Mesothelial cell of epicardium (in vitro differentiated cells): ENCODE measurements around the gene HSPH1. TPM values are rescaled to one million over a fixed set of nuclear protein-coding genes. Genes with fewer than 3 reads are reported as not detected.

ENCODE experiments used
- DNase-seq, 2 experiments: peaks; one replicate each; pipeline ENCODE4 v3.0.0; 2021; ENCODE audit warnings: low spot score in 2 of 2; ENCODE audit not compliant: unreplicated experiment in 2 of 2
- H3K27ac Mint-ChIP-seq: 2 replicates; pipeline ENCODE4 v1.8.0; 2021; ENCODE audit warnings: mixed read lengths
- H3K27me3 Mint-ChIP-seq: 2 replicates; pipeline ENCODE4 v1.8.0; 2021; ENCODE audit warnings: low read depth, mixed read lengths
- H3K36me3 Mint-ChIP-seq: 2 replicates; pipeline ENCODE4 v1.8.0; 2021; ENCODE audit warnings: mixed read lengths
- H3K4me1 Mint-ChIP-seq: 2 replicates; pipeline ENCODE4 v1.8.0; 2021; ENCODE audit warnings: mixed read lengths
- H3K4me3 Mint-ChIP-seq: 2 replicates; pipeline ENCODE4 v1.8.0; 2021; ENCODE audit warnings: mild to moderate bottlenecking, moderate library complexity, mixed read lengths
- H3K9me3 Mint-ChIP-seq: 2 replicates; pipeline ENCODE4 v1.8.0; 2021; ENCODE audit warnings: mixed read lengths
- total RNA-seq: library from RNA; stranded (reverse); gene quantifications from 3 replicates; pipeline ENCODE4 v1.2.1, GENCODE V29; 2021
- TF ChIP-seq, protein P1 (sequence below): fragments of 200-600 bp; sonication (generic); IDR thresholded peaks from one replicate; pipeline ENCODE4 v1.5.0; 2021; ENCODE audit warnings: antibody characterized with exemption; ENCODE audit not compliant: unreplicated experiment

Gene HSPH1
- total RNA-seq, 1 donor from 2014 or later, result 75.1 TPM

GRCh38 chr13:31154939-31155338 lies 6.8 kb downstream of the HSPH1 start:
- Mint-ChIP-seq H3K36me3 (peaks cover 38% of the 10 kb centered on the region), H3K4me3 (no peak overlapping the region), H3K9me3 (no peaks in the 10 kb centered on the region), H3K27me3 (no peaks in the 10 kb centered on the region), H3K4me1 (peaks cover 14% of the 10 kb centered on the region), H3K27ac (no peak overlapping the region)
- TF ChIP-seq, protein P1, sequence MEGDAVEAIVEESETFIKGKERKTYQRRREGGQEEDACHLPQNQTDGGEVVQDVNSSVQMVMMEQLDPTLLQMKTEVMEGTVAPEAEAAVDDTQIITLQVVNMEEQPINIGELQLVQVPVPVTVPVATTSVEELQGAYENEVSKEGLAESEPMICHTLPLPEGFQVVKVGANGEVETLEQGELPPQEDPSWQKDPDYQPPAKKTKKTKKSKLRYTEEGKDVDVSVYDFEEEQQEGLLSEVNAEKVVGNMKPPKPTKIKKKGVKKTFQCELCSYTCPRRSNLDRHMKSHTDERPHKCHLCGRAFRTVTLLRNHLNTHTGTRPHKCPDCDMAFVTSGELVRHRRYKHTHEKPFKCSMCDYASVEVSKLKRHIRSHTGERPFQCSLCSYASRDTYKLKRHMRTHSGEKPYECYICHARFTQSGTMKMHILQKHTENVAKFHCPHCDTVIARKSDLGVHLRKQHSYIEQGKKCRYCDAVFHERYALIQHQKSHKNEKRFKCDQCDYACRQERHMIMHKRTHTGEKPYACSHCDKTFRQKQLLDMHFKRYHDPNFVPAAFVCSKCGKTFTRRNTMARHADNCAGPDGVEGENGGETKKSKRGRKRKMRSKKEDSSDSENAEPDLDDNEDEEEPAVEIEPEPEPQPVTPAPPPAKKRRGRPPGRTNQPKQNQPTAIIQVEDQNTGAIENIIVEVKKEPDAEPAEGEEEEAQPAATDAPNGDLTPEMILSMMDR, result no peak
- no peak for DNase-seq

DNA sequence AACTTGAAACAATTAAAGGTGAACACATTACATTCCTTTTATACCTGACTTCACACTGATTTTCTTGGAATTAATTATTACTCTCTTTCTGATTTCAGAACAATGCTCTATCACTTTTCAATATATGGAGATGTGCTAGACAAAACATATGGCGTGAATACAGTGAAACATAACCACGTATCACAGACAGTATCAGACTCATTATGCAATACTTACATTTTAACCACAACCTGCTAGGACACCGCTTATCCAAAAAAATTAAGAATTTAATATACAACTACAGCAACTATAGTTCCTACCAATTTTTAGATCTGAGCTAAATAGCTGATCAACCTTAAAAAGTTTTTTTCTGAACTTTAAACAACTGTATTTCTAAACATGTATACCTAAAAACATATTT lies 9.9 kb downstream of the HSPH1 start:
- Mint-ChIP-seq H3K27me3 (no peaks in the 10 kb centered on the region), H3K36me3 (peaks cover 53% of the 10 kb centered on the region), H3K27ac (no peak overlapping the region), H3K4me1 (no peaks in the 10 kb centered on the region), H3K4me3 (no peak overlapping the region), H3K9me3 (no peaks in the 10 kb centered on the region)
- no peak for DNase-seq
- TF ChIP-seq, protein P1, result no peak

GRCh38 chr13:31150315-31150985 lies 11.3 kb downstream of the HSPH1 start:
- Mint-ChIP-seq H3K27me3 (no peaks in the 10 kb centered on the region), H3K4me1 (no peaks in the 10 kb centered on the region), H3K9me3 (no peaks in the 10 kb centered on the region), H3K36me3 (peaks cover 56% of the 10 kb centered on the region), H3K4me3 (no peak overlapping the region), H3K27ac (no peak overlapping the region)
- no peak for DNase-seq
- TF ChIP-seq, protein P1, result no peak

DNA sequence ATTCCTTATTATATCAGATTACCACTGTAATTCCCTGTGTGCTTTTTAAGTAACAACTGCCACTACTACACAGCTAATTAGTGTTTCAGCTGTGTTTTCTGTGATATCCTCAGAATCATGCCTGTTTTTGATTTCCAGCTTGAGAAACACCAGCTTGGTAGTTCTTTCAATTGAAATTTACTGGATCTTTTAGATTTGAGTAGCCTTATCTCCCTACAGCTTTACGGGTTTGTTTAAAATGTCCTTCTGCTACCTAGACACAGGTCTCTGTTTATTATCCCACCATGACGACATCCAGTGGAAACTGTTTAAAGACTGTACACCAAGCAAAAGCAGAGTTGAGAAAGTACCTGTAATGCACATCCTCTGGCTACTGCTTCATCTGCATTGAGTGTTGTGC lies 12.1 kb downstream of the HSPH1 start:
- H3K36me3 Mint-ChIP-seq, result peaks cover 59% of the 10 kb centered on the region
- H3K27me3 Mint-ChIP-seq, result no peaks in the 10 kb centered on the region
- H3K4me1 Mint-ChIP-seq, result no peaks in the 10 kb centered on the region
- TF ChIP-seq, protein P1, result no peak
- no peak overlapping the region for H3K4me3 Mint-ChIP-seq
- DNase-seq, result no peak
- H3K27ac Mint-ChIP-seq, result no peak overlapping the region
- H3K9me3 Mint-ChIP-seq, result no peaks in the 10 kb centered on the region

- no peak for DNase-seq
- TF ChIP-seq, protein P1, result no peak
- H3K27me3 Mint-ChIP-seq, result no peaks in the 10 kb centered on the region
These were observed 16.3 kb downstream of the HSPH1 start for GRCh38 chr13:31145417-31145816.

More at GRCh38 chr13:31145417-31145816, 16.3 kb downstream of the HSPH1 start:
- Mint-ChIP-seq H3K27ac (no peak overlapping the region), H3K4me1 (no peaks in the 10 kb centered on the region), H3K4me3 (no peak overlapping the region), H3K9me3 (no peaks in the 10 kb centered on the region), H3K36me3 (peaks cover 56% of the 10 kb centered on the region)
